PFSK-1 (cell line): ENCODE measurements around the gene ZNF780B.

ENCODE experiments used
- FOXP2 ChIP-seq: optimal IDR thresholded peaks from 2 replicates; pipeline ENCODE3; 2011; ENCODE audit warnings: borderline replicate concordance, control low read depth, inconsistent platforms; ENCODE audit not compliant: insufficient read depth; ENCODE audit errors: extremely low read length, extremely low read depth
- POLR2AphosphoS5 ChIP-seq: IDR thresholded peaks from 2 replicates; pipeline ENCODE4 v1.6.1; 2012; ENCODE audit warnings: low read depth, mild to moderate bottlenecking, control low read depth, low read length, moderate library complexity
- SIN3A ChIP-seq: IDR thresholded peaks from 2 replicates; pipeline ENCODE4 v1.6.1; 2012; ENCODE audit warnings: mild to moderate bottlenecking, low read length, moderate library complexity, borderline replicate concordance; ENCODE audit not compliant: insufficient read depth
- TAF1 ChIP-seq: IDR thresholded peaks from 2 replicates; pipeline ENCODE4 v1.6.1; 2012; ENCODE audit warnings: low read length, control low read depth, borderline replicate concordance; ENCODE audit not compliant: insufficient read depth
- TF ChIP-seq, protein P1 (sequence below), 2 experiments: IDR thresholded peaks; 2 replicates each; pipeline versions ENCODE4 v1.6.1 to v1.8.0; 2011 to 2012; ENCODE audit warnings: low read depth in 2 of 2, low read length in 2 of 2, control low read depth in 1 of 2, inconsistent platforms in 1 of 2, mild to moderate bottlenecking in 1 of 2, moderate library complexity in 1 of 2; ENCODE audit not compliant: insufficient read depth in 1 of 2

ZNF780B gene

GRCh38 chr19:39986643-39987042, 69.4 kb downstream of the ZNF780B start:
- no peak for TF ChIP-seq SIN3A
- no peak for TF ChIP-seq FOXP2
- TF ChIP-seq, protein P1, sequence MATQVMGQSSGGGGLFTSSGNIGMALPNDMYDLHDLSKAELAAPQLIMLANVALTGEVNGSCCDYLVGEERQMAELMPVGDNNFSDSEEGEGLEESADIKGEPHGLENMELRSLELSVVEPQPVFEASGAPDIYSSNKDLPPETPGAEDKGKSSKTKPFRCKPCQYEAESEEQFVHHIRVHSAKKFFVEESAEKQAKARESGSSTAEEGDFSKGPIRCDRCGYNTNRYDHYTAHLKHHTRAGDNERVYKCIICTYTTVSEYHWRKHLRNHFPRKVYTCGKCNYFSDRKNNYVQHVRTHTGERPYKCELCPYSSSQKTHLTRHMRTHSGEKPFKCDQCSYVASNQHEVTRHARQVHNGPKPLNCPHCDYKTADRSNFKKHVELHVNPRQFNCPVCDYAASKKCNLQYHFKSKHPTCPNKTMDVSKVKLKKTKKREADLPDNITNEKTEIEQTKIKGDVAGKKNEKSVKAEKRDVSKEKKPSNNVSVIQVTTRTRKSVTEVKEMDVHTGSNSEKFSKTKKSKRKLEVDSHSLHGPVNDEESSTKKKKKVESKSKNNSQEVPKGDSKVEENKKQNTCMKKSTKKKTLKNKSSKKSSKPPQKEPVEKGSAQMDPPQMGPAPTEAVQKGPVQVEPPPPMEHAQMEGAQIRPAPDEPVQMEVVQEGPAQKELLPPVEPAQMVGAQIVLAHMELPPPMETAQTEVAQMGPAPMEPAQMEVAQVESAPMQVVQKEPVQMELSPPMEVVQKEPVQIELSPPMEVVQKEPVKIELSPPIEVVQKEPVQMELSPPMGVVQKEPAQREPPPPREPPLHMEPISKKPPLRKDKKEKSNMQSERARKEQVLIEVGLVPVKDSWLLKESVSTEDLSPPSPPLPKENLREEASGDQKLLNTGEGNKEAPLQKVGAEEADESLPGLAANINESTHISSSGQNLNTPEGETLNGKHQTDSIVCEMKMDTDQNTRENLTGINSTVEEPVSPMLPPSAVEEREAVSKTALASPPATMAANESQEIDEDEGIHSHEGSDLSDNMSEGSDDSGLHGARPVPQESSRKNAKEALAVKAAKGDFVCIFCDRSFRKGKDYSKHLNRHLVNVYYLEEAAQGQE (IDR thresholded peaks at IDR 0.05; ENCODE audit: insufficient read depth in 1 of 2, low read depth in 2 of 2, low read length in 2 of 2), result no peak
- TF ChIP-seq TAF1, result no peak
- no peak for TF ChIP-seq POLR2AphosphoS5

DNA sequence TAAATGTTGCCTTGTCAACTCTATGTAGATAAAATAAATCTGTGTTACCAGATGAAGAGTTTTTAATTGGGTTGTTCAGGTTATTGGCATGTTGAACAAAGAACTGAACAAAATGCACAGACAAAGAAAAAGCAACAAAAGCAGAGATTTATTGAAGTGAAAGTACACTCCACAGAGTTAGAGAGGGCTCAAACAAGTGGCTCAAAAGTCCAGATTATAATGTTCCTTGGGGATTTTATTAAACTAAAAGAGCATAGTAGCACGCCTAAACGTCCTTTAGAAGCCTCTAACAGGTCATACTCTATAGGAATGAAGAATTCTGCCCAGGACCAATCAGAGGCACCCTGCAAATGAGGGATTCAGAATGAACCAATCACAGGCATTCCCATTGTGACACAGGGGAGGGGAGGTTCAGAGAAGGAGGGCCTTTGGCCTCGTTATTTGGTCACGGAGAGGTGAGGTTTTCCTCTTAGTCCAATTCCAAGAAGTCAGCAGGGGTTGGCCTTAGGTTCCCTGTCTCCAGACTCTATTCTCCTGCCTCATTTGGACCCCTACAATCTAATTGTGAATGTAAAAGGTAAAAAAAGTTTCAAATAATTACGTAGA, 72.2 kb downstream of the ZNF780B start:
- no peak for TF ChIP-seq TAF1
- no peak for TF ChIP-seq FOXP2
- no peak for TF ChIP-seq SIN3A
- TF ChIP-seq POLR2AphosphoS5, result no peak
- TF ChIP-seq, protein P1 (IDR thresholded peaks at IDR 0.05; ENCODE audit: insufficient read depth in 1 of 2, low read depth in 2 of 2, low read length in 2 of 2), result no peak

DNA sequence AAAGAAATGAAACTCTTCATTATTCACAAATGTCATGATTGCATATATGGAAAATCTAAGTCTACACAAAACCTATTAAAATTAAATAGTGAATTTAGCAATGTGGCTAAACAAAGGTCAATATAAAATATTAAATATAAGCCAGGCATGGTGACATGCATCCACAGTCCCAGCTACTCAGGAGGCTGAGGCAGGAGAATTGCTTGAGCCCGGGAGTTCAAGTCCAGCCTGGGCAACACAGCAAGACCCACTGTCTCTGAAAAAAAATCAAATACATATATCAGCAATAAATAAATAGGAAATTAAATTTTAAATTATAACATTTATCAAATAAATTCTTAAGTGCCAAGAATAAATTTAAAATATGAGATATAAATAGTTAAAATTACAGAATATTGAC, 73.1 kb downstream of the ZNF780B start:
- TF ChIP-seq POLR2AphosphoS5 (no peak), FOXP2 (no peak), TAF1 (no peak), SIN3A (no peak)
- TF ChIP-seq, protein P1 (IDR thresholded peaks at IDR 0.05; ENCODE audit: insufficient read depth in 1 of 2, low read depth in 2 of 2, low read length in 2 of 2), result no peak
